Measurements from ENCODE around the gene FSIP1. TPM values are rescaled to one million over a fixed set of nuclear protein-coding genes. Genes with fewer than 3 reads are reported as not detected.

Gene FSIP1
- total RNA-seq, 4 donors from 2014 or later: 0.83 to 4.6 (median 1.4) TPM

DNA sequence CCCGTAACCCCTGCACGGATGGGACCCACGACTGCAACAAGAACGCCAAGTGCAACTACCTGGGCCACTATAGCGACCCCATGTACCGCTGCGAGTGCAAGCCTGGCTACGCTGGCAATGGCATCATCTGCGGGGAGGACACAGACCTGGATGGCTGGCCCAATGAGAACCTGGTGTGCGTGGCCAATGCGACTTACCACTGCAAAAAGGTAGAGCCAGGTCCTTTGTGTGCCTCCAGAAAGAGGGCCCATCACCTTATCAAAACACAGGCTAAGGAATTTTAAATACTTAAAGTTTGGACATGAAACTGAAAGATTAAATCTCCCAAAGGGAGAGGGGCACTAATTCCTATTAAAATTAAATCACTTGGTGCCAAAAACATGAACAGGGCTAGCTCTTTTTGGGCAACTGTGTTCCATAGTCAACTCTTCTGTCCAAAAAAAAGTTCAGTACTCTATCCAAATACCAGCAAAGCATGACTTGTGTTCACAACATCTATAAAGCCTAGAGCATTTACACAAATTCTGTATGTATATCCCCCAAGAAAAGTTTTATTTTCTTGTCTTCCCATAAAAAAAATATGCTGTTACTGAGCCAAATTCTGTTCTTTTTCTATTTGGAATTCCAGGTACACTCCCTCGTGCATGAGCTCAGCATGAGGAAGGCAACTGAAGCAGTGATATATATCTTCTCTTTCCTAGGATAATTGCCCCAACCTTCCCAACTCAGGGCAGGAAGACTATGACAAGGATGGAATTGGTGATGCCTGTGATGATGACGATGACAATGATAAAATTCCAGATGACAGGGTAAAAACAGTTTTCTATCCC lies 192.6 kb downstream of the FSIP1 start:
- 85% methylated on average over 9 of the region's 13 CpGs for WGBS
- intact Hi-C loops (cut with DNase I): loop anchor here (10.0 kb wide), 1 partner anchor 885 kb away; no protein-coding TSS in a partner anchor
- Histone ChIP-seq H3K27me3 (no peaks in the 10 kb centered on the region), H3K36me3 (peaks cover 78 to 100% (median 100%) of the 10 kb centered on the region in 4 donors), H3K4me1 (peaks cover 24 to 96% (median 92%) of the 10 kb centered on the region in 4 donors), H3K9me3 (no peaks in the 10 kb centered on the region), H3K4me3 (no peak overlapping the region), H3K27ac (replicated peaks in 1 of 4) (peak overlapping the region; percentile 5 to 87 (median 32))
- no peak for DNase-seq (ENCODE audit: extremely low spot score)
- TF ChIP-seq EP300 (IDR thresholded peaks at IDR 0.05): no peak
- peak in 1 of 2 donors; percentile 66 for TF ChIP-seq POLR2AphosphoS5 (IDR thresholded peaks at IDR 0.05)
- no peak for TF ChIP-seq POLR2A (IDR thresholded peaks at IDR 0.05; ENCODE audit: low read depth)

- peaks cover 25 to 96% (median 95%) of the 10 kb centered on the region in 4 donors for H3K4me1 ChIP-seq
- intact Hi-C loops (cut with DNase I): loop anchor here (10.0 kb wide), 1 partner anchor 885 kb away; no protein-coding TSS in a partner anchor
Observed at GRCh38 chr15:39589193-39589814, 193.3 kb downstream of the FSIP1 start.

GRCh38 chr15:39588531-39589192 lies 194.0 kb downstream of the FSIP1 start:
- Histone ChIP-seq H3K27ac (replicated peaks in 1 of 4) (peak overlapping the region; percentile 56 to 93 (median 72)), H3K9me3 (no peaks in the 10 kb centered on the region), H3K27me3 (no peaks in the 10 kb centered on the region), H3K4me1 (peaks cover 32 to 97% (median 96%) of the 10 kb centered on the region in 4 donors), H3K36me3 (peaks cover 77 to 100% (median 100%) of the 10 kb centered on the region in 4 donors), H3K4me3 (no peak overlapping the region)
- intact Hi-C loops (cut with DNase I): loop anchor here (10.0 kb wide), 1 partner anchor 884 kb away; no protein-coding TSS in a partner anchor
- DNase-seq (ENCODE audit: extremely low spot score): no peak
- TF ChIP-seq POLR2AphosphoS5 (IDR thresholded peaks at IDR 0.05) (peak in 1 of 2 donors; percentile 57), POLR2A (IDR thresholded peaks at IDR 0.05; ENCODE audit: low read depth) (no peak)
- 81% methylated on average over 13 of the region's 13 CpGs for WGBS

More at GRCh38 chr15:39589193-39589814, 193.3 kb downstream of the FSIP1 start:
- H3K36me3 ChIP-seq: peaks cover 79 to 100% (median 100%) of the 10 kb centered on the region in 4 donors
- H3K27me3 ChIP-seq: no peaks in the 10 kb centered on the region
- 68% methylated on average over 14 of the region's 14 CpGs for WGBS
- H3K9me3 ChIP-seq: no peaks in the 10 kb centered on the region
- peak overlapping the region; percentile 5 to 93 (median 72) for H3K27ac ChIP-seq (replicated peaks in 1 of 4)
- no peak for DNase-seq (ENCODE audit: extremely low spot score)
- TF ChIP-seq POLR2A (IDR thresholded peaks at IDR 0.05; ENCODE audit: low read depth): no peak
- TF ChIP-seq CTCF (IDR thresholded peaks at IDR 0.05): no peak
- TF ChIP-seq POLR2AphosphoS5 (IDR thresholded peaks at IDR 0.05): no peak
- TF ChIP-seq EP300 (IDR thresholded peaks at IDR 0.05): no peak
- H3K4me3 ChIP-seq: no peak overlapping the region

- no peak for DNase-seq (ENCODE audit: extremely low spot score)
- intact Hi-C loops (cut with DNase I): loop anchor here (10.0 kb wide), 1 partner anchor 883 kb away; no protein-coding TSS in a partner anchor
- peaks cover 69 to 100% (median 99%) of the 10 kb centered on the region in 4 donors for H3K36me3 ChIP-seq
Observed at GRCh38 chr15:39587731-39588530, 194.7 kb downstream of the FSIP1 start.

More at GRCh38 chr15:39587731-39588530, 194.7 kb downstream of the FSIP1 start:
- peak; percentile 30 for TF ChIP-seq POLR2A (IDR thresholded peaks at IDR 0.05; ENCODE audit: low read depth)
- no peak for TF ChIP-seq CTCF (IDR thresholded peaks at IDR 0.05)
- no peak for TF ChIP-seq EP300 (IDR thresholded peaks at IDR 0.05)
- peak in 1 of 2 donors; percentile 24 for TF ChIP-seq POLR2AphosphoS5 (IDR thresholded peaks at IDR 0.05)
- Histone ChIP-seq H3K27ac (replicated peaks in 1 of 4) (peak overlapping the region; percentile 56 to 93 (median 72)), H3K4me3 (peak overlapping the region in 1 of 4 donors; percentile 13), H3K9me3 (no peaks in the 10 kb centered on the region), H3K4me1 (peaks cover 34 to 97% (median 96%) of the 10 kb centered on the region in 4 donors), H3K27me3 (no peaks in the 10 kb centered on the region)
- WGBS: 71% methylated on average over 13 of the region's 13 CpGs
